HEK293 (cell line): ENCODE results near the gene C19orf25.

Source experiments
- KLF16 ChIP-seq: fragments of 450-650 bp; formaldehyde crosslinking; IDR thresholded peaks from 2 replicates; pipeline ENCODE4 v1.5.1; 2017; ENCODE audit warnings: missing biosample characterization, missing genetic modification characterization
- REPIN1 ChIP-seq: fragments of 450-650 bp; formaldehyde crosslinking; IDR thresholded peaks from 2 replicates; pipeline ENCODE4 v1.5.1; 2017; ENCODE audit warnings: missing biosample characterization, missing genetic modification characterization, low read depth
- SETDB1 ChIP-seq: IDR thresholded peaks from one replicate; pipeline ENCODE4 v1.6.1; 2017; ENCODE audit warnings: mild to moderate bottlenecking, low read length, moderate library complexity, mixed read lengths; ENCODE audit not compliant: insufficient read length
- SP3 ChIP-seq: fragments of 450-650 bp; formaldehyde crosslinking; IDR thresholded peaks from 2 replicates; pipeline ENCODE4 v1.5.1; 2016; ENCODE audit warnings: missing biosample characterization, missing genetic modification characterization
- TCF7L2 ChIP-seq: IDR thresholded peaks from 2 replicates; pipeline ENCODE4 v1.6.1; 2011; ENCODE audit warnings: low read depth, mild to moderate bottlenecking, inconsistent platforms, low read length, moderate library complexity, borderline replicate concordance
- ZNF114 ChIP-seq: fragments of 450-650 bp; formaldehyde crosslinking; IDR thresholded peaks from 2 replicates; pipeline ENCODE4 v1.5.0; 2017; ENCODE audit warnings: missing biosample characterization, missing genetic modification characterization
- ZNF169 ChIP-seq: fragments of 450-650 bp; formaldehyde crosslinking; IDR thresholded peaks from 2 replicates; pipeline ENCODE4 v1.5.1; 2016; ENCODE audit warnings: missing biosample characterization, missing genetic modification characterization
- ZNF555 ChIP-seq: fragments of 450-650 bp; formaldehyde crosslinking; conservative IDR thresholded peaks from 2 replicates; pipeline ENCODE4 v1.5.1; 2017; ENCODE audit warnings: missing biosample characterization, mild to moderate bottlenecking, missing genetic modification characterization, inconsistent platforms
- TF ChIP-seq, protein P1 (sequence below): fragments of 450-650 bp; formaldehyde crosslinking; IDR thresholded peaks from 2 replicates; pipeline ENCODE4 v1.5.1; 2016; ENCODE audit warnings: missing biosample characterization, missing genetic modification characterization
- TF ChIP-seq, protein P2 (sequence below): fragments of 450-650 bp; formaldehyde crosslinking; IDR thresholded peaks from 2 replicates; pipeline ENCODE4 v1.5.1; 2017; ENCODE audit warnings: missing biosample characterization, missing genetic modification characterization
- TF ChIP-seq, protein P3 (sequence below): fragments of 450-650 bp; formaldehyde crosslinking; IDR thresholded peaks from 2 replicates; pipeline ENCODE4 v1.5.1; 2017; ENCODE audit warnings: missing biosample characterization, mild to moderate bottlenecking, missing genetic modification characterization, moderate library complexity
- TF ChIP-seq, protein P4 (sequence below): fragments of 450-650 bp; formaldehyde crosslinking; IDR thresholded peaks from 2 replicates; pipeline ENCODE4 v1.5.1; 2017; ENCODE audit warnings: missing biosample characterization, missing genetic modification characterization
- TF ChIP-seq, protein P5 (sequence below): fragments of 450-650 bp; formaldehyde crosslinking; IDR thresholded peaks from 2 replicates; pipeline ENCODE4 v1.5.1; 2016; ENCODE audit warnings: missing biosample characterization, missing genetic modification characterization, low read depth
- TF ChIP-seq, protein P6 (sequence below): fragments of 450-650 bp; formaldehyde crosslinking; IDR thresholded peaks from 2 replicates; pipeline ENCODE4 v1.5.1; 2016; ENCODE audit warnings: missing biosample characterization, missing genetic modification characterization

DNA sequence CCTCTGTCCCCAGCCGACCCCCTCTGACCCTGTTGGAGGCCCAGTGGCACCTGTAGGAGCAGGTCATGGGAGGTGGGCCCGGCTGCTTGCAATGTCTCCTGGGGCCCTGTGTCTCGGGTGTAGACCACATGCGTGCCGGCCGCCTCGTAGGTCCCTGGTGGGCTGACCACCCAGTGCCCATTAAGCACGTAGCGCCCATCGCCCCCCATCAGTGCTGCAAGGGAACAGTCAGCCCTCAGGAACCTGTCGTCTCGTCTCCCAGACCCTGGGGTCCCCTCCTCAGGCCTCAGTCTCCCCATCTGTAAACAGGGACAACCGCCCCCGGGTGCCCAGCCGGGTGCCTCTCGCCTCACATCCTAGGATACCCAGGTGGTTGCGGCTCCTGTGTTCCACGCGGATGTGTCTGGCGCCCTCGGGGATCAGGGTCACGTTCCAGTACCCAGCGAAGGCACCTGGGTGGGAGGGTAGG is 28.2 kb upstream of the C19orf25 start:
- no peak for TF ChIP-seq ZNF169 (tag by site-specific recombination)
- TF ChIP-seq, protein P1, sequence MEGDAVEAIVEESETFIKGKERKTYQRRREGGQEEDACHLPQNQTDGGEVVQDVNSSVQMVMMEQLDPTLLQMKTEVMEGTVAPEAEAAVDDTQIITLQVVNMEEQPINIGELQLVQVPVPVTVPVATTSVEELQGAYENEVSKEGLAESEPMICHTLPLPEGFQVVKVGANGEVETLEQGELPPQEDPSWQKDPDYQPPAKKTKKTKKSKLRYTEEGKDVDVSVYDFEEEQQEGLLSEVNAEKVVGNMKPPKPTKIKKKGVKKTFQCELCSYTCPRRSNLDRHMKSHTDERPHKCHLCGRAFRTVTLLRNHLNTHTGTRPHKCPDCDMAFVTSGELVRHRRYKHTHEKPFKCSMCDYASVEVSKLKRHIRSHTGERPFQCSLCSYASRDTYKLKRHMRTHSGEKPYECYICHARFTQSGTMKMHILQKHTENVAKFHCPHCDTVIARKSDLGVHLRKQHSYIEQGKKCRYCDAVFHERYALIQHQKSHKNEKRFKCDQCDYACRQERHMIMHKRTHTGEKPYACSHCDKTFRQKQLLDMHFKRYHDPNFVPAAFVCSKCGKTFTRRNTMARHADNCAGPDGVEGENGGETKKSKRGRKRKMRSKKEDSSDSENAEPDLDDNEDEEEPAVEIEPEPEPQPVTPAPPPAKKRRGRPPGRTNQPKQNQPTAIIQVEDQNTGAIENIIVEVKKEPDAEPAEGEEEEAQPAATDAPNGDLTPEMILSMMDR (tag by site-specific recombination): no peak
- TF ChIP-seq, protein P2, sequence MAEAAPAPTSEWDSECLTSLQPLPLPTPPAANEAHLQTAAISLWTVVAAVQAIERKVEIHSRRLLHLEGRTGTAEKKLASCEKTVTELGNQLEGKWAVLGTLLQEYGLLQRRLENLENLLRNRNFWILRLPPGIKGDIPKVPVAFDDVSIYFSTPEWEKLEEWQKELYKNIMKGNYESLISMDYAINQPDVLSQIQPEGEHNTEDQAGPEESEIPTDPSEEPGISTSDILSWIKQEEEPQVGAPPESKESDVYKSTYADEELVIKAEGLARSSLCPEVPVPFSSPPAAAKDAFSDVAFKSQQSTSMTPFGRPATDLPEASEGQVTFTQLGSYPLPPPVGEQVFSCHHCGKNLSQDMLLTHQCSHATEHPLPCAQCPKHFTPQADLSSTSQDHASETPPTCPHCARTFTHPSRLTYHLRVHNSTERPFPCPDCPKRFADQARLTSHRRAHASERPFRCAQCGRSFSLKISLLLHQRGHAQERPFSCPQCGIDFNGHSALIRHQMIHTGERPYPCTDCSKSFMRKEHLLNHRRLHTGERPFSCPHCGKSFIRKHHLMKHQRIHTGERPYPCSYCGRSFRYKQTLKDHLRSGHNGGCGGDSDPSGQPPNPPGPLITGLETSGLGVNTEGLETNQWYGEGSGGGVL (tag by site-specific recombination): no peak
- no peak for TF ChIP-seq KLF16 (tag by site-specific recombination)
- TF ChIP-seq ZNF555 (tag by site-specific recombination): no peak
- TF ChIP-seq, protein P3, sequence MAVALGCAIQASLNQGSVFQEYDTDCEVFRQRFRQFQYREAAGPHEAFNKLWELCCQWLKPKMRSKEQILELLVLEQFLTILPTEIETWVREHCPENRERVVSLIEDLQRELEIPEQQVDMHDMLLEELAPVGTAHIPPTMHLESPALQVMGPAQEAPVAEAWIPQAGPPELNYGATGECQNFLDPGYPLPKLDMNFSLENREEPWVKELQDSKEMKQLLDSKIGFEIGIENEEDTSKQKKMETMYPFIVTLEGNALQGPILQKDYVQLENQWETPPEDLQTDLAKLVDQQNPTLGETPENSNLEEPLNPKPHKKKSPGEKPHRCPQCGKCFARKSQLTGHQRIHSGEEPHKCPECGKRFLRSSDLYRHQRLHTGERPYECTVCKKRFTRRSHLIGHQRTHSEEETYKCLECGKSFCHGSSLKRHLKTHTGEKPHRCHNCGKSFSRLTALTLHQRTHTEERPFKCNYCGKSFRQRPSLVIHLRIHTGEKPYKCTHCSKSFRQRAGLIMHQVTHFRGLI: no peak
- TF ChIP-seq SP3: no peak
- no peak for TF ChIP-seq SETDB1
- TF ChIP-seq REPIN1 (tag by site-specific recombination): no peak
- TF ChIP-seq, protein P4, sequence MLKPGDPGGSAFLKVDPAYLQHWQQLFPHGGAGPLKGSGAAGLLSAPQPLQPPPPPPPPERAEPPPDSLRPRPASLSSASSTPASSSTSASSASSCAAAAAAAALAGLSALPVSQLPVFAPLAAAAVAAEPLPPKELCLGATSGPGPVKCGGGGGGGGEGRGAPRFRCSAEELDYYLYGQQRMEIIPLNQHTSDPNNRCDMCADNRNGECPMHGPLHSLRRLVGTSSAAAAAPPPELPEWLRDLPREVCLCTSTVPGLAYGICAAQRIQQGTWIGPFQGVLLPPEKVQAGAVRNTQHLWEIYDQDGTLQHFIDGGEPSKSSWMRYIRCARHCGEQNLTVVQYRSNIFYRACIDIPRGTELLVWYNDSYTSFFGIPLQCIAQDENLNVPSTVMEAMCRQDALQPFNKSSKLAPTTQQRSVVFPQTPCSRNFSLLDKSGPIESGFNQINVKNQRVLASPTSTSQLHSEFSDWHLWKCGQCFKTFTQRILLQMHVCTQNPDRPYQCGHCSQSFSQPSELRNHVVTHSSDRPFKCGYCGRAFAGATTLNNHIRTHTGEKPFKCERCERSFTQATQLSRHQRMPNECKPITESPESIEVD: no peak
- TF ChIP-seq, protein P5, sequence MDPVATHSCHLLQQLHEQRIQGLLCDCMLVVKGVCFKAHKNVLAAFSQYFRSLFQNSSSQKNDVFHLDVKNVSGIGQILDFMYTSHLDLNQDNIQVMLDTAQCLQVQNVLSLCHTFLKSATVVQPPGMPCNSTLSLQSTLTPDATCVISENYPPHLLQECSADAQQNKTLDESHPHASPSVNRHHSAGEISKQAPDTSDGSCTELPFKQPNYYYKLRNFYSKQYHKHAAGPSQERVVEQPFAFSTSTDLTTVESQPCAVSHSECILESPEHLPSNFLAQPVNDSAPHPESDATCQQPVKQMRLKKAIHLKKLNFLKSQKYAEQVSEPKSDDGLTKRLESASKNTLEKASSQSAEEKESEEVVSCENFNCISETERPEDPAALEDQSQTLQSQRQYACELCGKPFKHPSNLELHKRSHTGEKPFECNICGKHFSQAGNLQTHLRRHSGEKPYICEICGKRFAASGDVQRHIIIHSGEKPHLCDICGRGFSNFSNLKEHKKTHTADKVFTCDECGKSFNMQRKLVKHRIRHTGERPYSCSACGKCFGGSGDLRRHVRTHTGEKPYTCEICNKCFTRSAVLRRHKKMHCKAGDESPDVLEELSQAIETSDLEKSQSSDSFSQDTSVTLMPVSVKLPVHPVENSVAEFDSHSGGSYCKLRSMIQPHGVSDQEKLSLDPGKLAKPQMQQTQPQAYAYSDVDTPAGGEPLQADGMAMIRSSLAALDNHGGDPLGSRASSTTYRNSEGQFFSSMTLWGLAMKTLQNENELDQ (tag by site-specific recombination): no peak
- no peak for TF ChIP-seq ZNF114 (tag by site-specific recombination)
- TF ChIP-seq TCF7L2: no peak
- TF ChIP-seq, protein P6, sequence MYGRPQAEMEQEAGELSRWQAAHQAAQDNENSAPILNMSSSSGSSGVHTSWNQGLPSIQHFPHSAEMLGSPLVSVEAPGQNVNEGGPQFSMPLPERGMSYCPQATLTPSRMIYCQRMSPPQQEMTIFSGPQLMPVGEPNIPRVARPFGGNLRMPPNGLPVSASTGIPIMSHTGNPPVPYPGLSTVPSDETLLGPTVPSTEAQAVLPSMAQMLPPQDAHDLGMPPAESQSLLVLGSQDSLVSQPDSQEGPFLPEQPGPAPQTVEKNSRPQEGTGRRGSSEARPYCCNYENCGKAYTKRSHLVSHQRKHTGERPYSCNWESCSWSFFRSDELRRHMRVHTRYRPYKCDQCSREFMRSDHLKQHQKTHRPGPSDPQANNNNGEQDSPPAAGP (tag by site-specific recombination): no peak
